OCI-LY7 (cell line): ENCODE results near the gene CDYL.

ENCODE experiments used
- CTCF ChIP-seq: fragments of 200-600 bp; sonication (generic); conservative IDR thresholded peaks from 2 replicates; pipeline ENCODE4 v1.5.1; 2014; ENCODE audit warnings: mild to moderate bottlenecking, antibody characterized with exemption, low read length, moderate library complexity, mixed read lengths
- EZH2phosphoT487 ChIP-seq: fragments of 200-600 bp; sonication (generic); IDR thresholded peaks from 2 replicates; pipeline ENCODE4 v1.6.1; 2018; ENCODE audit warnings: low read depth, borderline replicate concordance, mild to moderate bottlenecking, mixed run types, antibody characterized with exemption, low read length, moderate library complexity, mixed read lengths

DNA sequence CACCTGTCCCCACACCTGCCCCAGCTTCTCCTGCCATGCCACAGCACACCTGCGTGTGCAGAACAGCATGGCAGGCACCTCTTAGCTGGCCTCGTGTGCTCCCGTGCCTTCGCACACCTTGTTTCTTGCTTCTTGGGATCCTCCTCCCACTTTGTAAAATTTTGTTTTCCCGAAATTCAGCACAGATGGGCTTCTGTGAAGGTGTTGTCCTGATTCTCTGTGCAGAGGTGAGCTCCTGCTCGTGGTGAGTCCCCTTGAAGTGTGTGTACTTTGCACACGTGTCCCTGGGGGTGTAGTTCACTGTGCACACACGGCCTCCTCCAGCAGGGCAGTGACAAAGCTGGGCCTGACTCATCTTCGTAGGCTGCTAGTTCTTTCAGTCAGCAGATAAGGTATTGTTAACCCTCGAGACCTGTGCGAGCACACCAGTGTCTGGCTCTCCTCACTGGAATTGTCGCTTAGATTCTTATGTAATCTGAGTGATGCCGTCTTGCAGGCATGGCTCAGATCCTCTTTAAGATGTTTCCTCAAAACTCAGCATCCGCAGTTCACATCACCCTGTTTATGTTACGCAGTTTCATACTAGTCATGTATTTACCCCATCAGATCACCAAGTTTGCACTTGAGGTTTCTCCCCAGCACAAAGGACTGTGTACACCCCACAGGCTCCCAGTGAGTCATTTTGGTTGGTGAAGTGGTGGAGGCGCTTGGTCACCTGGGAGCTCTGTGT is 77.7 kb downstream of the CDYL start:
- no peak for TF ChIP-seq CTCF
- no peak for TF ChIP-seq EZH2phosphoT487
